Ovary (tissue), 10 donors: Measurements from ENCODE around the gene ANKLE1. TPM values are rescaled to one million over a fixed set of nuclear protein-coding genes. Genes with fewer than 3 reads are reported as not detected.

Experiments
- DNase-seq, 5 donors: peaks; one replicate each; pipeline ENCODE4 v3.0.0-alpha.2; 2019 to 2020
- H3K27ac ChIP-seq, 2 donors: fragments of 200-600 bp; one replicate each; pipeline versions ENCODE4 v1.5.1 to v1.8.0; 2019 to 2022
- H3K27me3 ChIP-seq: fragments of 200-600 bp; one replicate; pipeline ENCODE4 v1.8.0; 2022
- H3K36me3 ChIP-seq: fragments of 200-600 bp; sonication (generic); one replicate; pipeline ENCODE4 v1.5.1; 2019
- H3K4me1 ChIP-seq: one replicate; pipeline ENCODE4 v1.8.1; 2013; ENCODE audit warnings: mild to moderate bottlenecking, moderate library complexity; ENCODE audit not compliant: insufficient read depth
- H3K4me3 ChIP-seq: fragments of 200-600 bp; sonication (generic); one replicate; pipeline ENCODE4 v1.5.1; 2017
- H3K9me3 ChIP-seq, 2 donors: fragments of 200-600 bp in 1 of 2; sonication (generic) in 1 of 2; one replicate each; pipeline versions ENCODE4 v1.5.1 to v1.8.1; 2013 to 2019; ENCODE audit warnings: mild to moderate bottlenecking in 1 of 2, moderate library complexity in 1 of 2
- EP300 ChIP-seq: sonication (generic); formaldehyde crosslinking; IDR thresholded peaks from one replicate; pipeline ENCODE4 v1.6.1; 2017; ENCODE audit warnings: antibody characterized with exemption
- POLR2A ChIP-seq: fragments of 450-650 bp; IDR thresholded peaks from one replicate; pipeline ENCODE4 v1.6.1; 2017; ENCODE audit warnings: antibody characterized with exemption, mild to moderate bottlenecking, moderate library complexity
- WGBS, 3 donors: extraction: QIAGEN DNeasy Blood & Tissue Kit in 1 of 3; methylation state at CpG; one replicate each; pipeline versions ENCODE4 v1.1.5 to v1.1.7; 2013 to 2017; 5-methylcytosine and 5-hydroxymethylcytosine counted together
- intact Hi-C, 4 donors: fragments of 100-400 bp; cut with DNase I; formaldehyde crosslinking; loops; one replicate each; pipeline versions ENCODE4 v1.11.0 to v1.15.1; 2022 to 2023
- long read RNA-seq, 3 donors: library from polyadenylated mRNA in 2 of 3; unstranded in 2 of 3; transcript quantifications; one replicate each; pipeline ENCODE4 v2.0.0 and lab custom pipeline, GENCODE V29; 2021 to 2026
- polyA plus RNA-seq, 2 donors: library from polyadenylated mRNA; stranded (reverse); fragments of 200-250 nt in 1 of 2; fragments of 350-450 nt in 1 of 2; fragmentation: Illumina TruSeq in 1 of 2; extraction: RNeasy Lipid Tissue Mini Kit (QIAGEN cat#74804) in 1 of 2; gene quantifications; one replicate each; pipeline ENCODE4 v1.2.3, GENCODE V29; 2013 to 2014
- total RNA-seq, 7 donors: library from RNA; depleted of rRNA in 2 of 7; stranded (reverse); fragments of >200 nt in 2 of 7; fragmentation: NEBNext Ultra II Directional in 3 of 7; extraction: Animal tissue kit (Norgen Biotek cat#: 25700) in 3 of 7; gene quantifications; one replicate each; pipeline versions ENCODE4 v1.1.0 to v1.2.4, GENCODE V29; 2016 to 2023
- TF ChIP-seq, protein P1 (sequence below), 3 donors: fragments of 450-650 bp in 2 of 3; fragments of 200-600 bp in 1 of 3; IDR thresholded peaks; one replicate each; pipeline versions ENCODE4 v1.5.1 to v1.8.0; 2016 to 2022; ENCODE audit warnings: antibody characterized with exemption in 3 of 3, mild to moderate bottlenecking in 1 of 3
- donor health status: DM: no; HTN: no; CAD: no; lungs with moderate emphysema.
- donor health status: DM: no; HTN: no; CAD: no.
- donor health status: Bipolar disorder and iron deficiency.
- donor health status: DM: yes; HTN: yes; CAD: no.
- donor health status: DM: no; HTN: no; CAD: no.
- donor health status: DM: yes; HTN: yes; CAD: no.

The ANKLE1 gene, protein sequence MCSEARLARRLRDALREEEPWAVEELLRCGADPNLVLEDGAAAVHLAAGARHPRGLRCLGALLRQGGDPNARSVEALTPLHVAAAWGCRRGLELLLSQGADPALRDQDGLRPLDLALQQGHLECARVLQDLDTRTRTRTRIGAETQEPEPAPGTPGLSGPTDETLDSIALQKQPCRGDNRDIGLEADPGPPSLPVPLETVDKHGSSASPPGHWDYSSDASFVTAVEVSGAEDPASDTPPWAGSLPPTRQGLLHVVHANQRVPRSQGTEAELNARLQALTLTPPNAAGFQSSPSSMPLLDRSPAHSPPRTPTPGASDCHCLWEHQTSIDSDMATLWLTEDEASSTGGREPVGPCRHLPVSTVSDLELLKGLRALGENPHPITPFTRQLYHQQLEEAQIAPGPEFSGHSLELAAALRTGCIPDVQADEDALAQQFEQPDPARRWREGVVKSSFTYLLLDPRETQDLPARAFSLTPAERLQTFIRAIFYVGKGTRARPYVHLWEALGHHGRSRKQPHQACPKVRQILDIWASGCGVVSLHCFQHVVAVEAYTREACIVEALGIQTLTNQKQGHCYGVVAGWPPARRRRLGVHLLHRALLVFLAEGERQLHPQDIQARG
- total RNA-seq = 1 to 10 TPM in 4 of 7 donors, under 1 TPM in 3; 0.23 to 1.6 (median 1.4) TPM
- under 1 TPM; 0.12 to 0.65 TPM for polyA plus RNA-seq
- long read RNA-seq, donor 1, partial matches to known transcripts = 2 of 3 reads
- long read RNA-seq, donor 1, other reads (novel, unspliced or antisense) = 1 of 3 reads
- long read RNA-seq, donor 2 = 0 reads
- long read RNA-seq, donor 3, partial matches to known transcripts = 1 of 1 reads
- long read RNA-seq, donor 3, other reads (novel, unspliced or antisense) = 0 of 1 reads

DNA sequence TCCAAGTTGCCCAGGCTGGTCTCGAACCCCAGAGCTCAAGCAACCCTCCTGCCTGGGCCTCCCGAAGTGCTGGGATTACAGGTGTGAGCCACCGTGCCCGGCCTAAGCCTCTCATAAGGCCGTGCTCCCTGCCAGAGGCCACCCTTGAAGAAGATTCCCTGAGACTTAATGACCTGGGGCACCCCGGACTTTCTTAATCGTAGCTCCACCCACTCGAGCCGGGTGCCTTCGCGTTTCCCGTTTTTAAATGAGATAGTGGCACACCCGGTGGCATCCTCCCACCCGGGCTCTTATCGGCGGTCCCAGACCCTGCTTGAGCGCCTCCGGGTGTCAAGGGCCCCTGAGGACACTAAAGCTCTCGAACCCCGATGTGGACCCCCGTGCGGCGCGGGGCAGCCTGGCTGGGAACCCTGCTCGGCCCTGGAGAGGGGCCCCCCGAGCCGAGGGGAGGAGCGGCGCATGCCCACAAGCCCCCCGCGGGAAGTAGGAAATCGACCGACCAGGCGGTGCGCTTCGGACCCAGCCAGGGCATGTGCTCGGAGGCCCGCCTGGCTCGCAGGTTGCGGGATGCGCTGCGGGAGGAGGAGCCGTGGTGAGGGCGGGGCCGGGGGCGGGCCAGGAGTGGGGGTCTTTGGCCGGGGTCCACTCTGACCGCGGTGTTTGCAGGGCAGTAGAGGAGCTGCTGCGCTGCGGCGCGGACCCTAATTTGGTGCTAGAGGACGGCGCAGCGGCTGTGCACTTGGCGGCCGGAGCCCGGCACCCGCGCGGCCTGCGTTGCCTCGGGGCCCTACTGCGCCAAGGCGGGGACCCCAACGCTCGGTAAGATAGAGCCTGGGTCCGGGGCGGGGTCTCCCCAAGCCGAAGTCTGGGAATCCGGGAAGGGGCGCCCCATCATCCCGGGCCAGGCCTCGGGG is at the start of gene ANKLE1:
ANKLE1 (plus strand) TSS at position 511 of the 914 bp plus-strand sequence; CDS start at position 531, 20 bp downstream.
- Histone ChIP-seq H3K27me3 (no peaks in the 10 kb centered on the region), H3K9me3 (no peaks in the 10 kb centered on the region), H3K4me1 (peaks cover 6% of the 10 kb centered on the region), H3K27ac (peak within 1 kb of the TSS in 1 of 2 donors; percentile 19), H3K36me3 (no peaks in the 10 kb centered on the region), H3K4me3 (no peak within 1 kb of the TSS)
- intact Hi-C loops = loop anchor here (2.0 to 10.0 kb wide), 7 partner anchors 74 to 507 kb away; partner anchors contain the start of genes HAUS8 (in 2 of the 4) and MYO9B (in 2 of the 4)
- DNase-seq = peak in 2 of 5 donors; percentile 46 to 52
- 4 to 12% (median 5%) methylated on average over 44 to 75 of the region's 75 CpGs for WGBS, 3 donors
- TF ChIP-seq, protein P1, sequence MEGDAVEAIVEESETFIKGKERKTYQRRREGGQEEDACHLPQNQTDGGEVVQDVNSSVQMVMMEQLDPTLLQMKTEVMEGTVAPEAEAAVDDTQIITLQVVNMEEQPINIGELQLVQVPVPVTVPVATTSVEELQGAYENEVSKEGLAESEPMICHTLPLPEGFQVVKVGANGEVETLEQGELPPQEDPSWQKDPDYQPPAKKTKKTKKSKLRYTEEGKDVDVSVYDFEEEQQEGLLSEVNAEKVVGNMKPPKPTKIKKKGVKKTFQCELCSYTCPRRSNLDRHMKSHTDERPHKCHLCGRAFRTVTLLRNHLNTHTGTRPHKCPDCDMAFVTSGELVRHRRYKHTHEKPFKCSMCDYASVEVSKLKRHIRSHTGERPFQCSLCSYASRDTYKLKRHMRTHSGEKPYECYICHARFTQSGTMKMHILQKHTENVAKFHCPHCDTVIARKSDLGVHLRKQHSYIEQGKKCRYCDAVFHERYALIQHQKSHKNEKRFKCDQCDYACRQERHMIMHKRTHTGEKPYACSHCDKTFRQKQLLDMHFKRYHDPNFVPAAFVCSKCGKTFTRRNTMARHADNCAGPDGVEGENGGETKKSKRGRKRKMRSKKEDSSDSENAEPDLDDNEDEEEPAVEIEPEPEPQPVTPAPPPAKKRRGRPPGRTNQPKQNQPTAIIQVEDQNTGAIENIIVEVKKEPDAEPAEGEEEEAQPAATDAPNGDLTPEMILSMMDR (IDR thresholded peaks at IDR 0.05) = no peak

DNA sequence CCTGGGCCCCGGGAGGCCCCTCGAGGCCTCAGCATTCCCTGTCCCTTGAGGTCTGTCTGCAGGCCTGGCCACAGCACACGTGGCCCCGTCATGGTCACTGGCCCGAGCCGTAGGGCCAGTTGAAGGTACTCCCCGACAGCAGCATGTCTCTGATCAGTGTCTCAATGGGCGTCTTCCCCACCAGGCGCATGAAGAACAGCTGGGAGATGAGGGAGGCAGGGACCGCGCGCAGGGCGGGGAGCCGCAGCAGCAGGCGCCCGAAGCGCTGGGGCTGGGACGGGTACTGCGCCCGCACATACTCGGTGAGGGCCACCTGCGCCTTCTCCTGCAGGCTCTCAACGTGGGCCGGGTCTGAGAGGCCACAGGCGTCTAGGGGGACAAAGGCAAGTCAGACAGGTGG is 49.4 kb upstream of the ANKLE1 start:
- TF ChIP-seq EP300 (no peak), POLR2A (no peak)
- TF ChIP-seq, protein P1 (IDR thresholded peaks at IDR 0.05) = no peak
- no peak overlapping the region for H3K4me3 ChIP-seq
- H3K9me3 ChIP-seq = no peaks in the 10 kb centered on the region
- H3K27ac ChIP-seq = no peak overlapping the region
- DNase-seq = no peak
- H3K36me3 ChIP-seq = no peaks in the 10 kb centered on the region
- intact Hi-C loops = no loop called here
- 81 to 86% (median 85%) methylated on average over 25 of the region's 25 CpGs for WGBS, 3 donors
- H3K27me3 ChIP-seq = no peaks in the 10 kb centered on the region
- peaks cover 4% of the 10 kb centered on the region for H3K4me1 ChIP-seq

DNA sequence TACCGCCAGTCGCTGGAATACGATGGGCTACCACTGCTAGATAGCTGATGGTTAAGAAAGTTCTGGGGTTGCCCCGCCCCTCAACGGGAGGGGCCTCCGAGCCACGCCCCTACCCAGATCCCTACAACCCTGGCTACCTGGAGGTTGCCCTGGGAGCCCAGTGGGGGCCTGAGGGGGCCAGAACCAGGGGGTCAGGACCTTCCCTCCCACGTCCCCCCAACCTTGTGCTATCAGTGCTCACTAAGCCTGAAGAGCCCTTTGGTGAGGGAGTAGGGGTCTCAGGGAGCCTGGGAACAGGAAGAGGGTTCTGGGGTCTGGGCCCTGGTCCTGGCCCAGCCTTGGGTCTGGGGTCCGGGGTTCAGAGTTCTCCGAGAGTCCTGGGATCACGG is 46.8 kb upstream of the ANKLE1 start:
- WGBS, 3 donors = 18 to 24% (median 19%) methylated on average over 11 of the region's 11 CpGs
- no peaks in the 10 kb centered on the region for H3K36me3 ChIP-seq

DNA sequence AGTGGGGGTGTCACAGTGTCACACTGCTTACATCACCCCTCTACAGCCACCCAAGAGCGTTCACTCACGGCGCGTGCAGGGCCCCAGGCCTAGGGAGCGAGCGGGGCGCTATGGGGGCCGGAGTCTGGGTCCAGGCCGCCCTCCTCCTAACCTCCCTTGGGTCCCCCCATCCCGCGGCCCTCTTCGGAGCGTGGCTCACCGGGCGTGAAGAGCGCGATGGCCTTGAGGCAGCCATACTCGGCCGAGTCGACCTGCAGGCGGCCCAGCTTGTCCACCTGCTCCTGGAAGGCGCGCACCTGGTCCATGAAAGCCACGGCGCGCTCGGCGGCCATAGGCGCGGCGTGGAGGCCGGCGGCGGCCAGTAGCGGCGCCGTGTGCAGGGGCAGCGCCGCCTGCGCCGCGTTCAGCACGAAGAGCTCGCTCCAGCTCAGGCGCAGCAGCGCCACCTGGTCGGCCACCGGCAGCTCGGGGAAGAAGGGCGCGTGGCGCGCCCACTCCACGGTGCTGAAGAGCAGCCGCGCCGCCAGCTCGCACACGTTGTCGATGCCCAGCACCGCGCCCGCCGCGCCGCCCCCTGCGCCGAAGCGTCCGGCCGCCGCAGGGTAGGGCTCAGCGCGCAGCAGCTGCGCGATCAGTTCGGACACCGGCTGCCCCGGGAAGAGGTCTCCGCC is 46.3 kb upstream of the ANKLE1 start:
- TF ChIP-seq, protein P1 (IDR thresholded peaks at IDR 0.05) = peak in 2 of 3 donors; percentile 57 to 63
- no peak for TF ChIP-seq POLR2A
- peak overlapping the region; percentile 21 for H3K4me3 ChIP-seq
- no peaks in the 10 kb centered on the region for H3K27me3 ChIP-seq
- WGBS, 3 donors = 2 to 9% (median 3%) methylated on average over 9 to 80 of the region's 80 CpGs
- H3K27ac ChIP-seq = peak overlapping the region; percentile 63 to 74
- H3K9me3 ChIP-seq = no peaks in the 10 kb centered on the region
- H3K36me3 ChIP-seq = no peaks in the 10 kb centered on the region
- peak; percentile 71 to 84 (median 77) for DNase-seq
- intact Hi-C loops = no loop called here
- peaks cover 4% of the 10 kb centered on the region for H3K4me1 ChIP-seq

More for the DNA sequence above, 46.8 kb upstream of the ANKLE1 start:
- peak in 4 of 5 donors; percentile 58 to 82 (median 76) for DNase-seq
- H3K4me1 ChIP-seq = peaks cover 4% of the 10 kb centered on the region
- H3K27me3 ChIP-seq = no peaks in the 10 kb centered on the region
- intact Hi-C loops = no loop called here
- no peaks in the 10 kb centered on the region for H3K9me3 ChIP-seq
- TF ChIP-seq EP300 = no peak
- no peak for TF ChIP-seq POLR2A
- H3K27ac ChIP-seq = peak overlapping the region; percentile 63 to 74
- H3K4me3 ChIP-seq = peak overlapping the region; percentile 21
